ENCODE measurements around the gene KLHDC3.

GRCh38 chr6:43052842-43053544 lies 38.9 kb downstream of the KLHDC3 start:
- no peak for TF ChIP-seq CTCF (conservative IDR thresholded peaks at IDR 0.05 in 1 of 2, IDR thresholded peaks at IDR 0.05 in 1 of 2; ENCODE audit: extremely low read depth in 1 of 2, insufficient read depth in 1 of 2, low read depth in 1 of 2, low read length in 2 of 2)
- no peak for TF ChIP-seq EZH2 (IDR thresholded peaks at IDR 0.05; ENCODE audit: borderline replicate concordance, low read length)
